Loucy (cell line): Measurements from ENCODE around the gene TMEM163.

Experiments used
- CTCF ChIP-seq: fragments of 200-600 bp; sonication (generic); conservative IDR thresholded peaks from 2 replicates; pipeline ENCODE4 v1.5.1; 2014; ENCODE audit warnings: mild to moderate bottlenecking, antibody characterized with exemption, low read length
- EZH2phosphoT487 ChIP-seq: fragments of 200-600 bp; IDR thresholded peaks from 2 replicates; pipeline ENCODE4 v1.6.1; 2018; ENCODE audit warnings: antibody characterized with exemption, mild to moderate bottlenecking, moderate library complexity, borderline replicate concordance

DNA sequence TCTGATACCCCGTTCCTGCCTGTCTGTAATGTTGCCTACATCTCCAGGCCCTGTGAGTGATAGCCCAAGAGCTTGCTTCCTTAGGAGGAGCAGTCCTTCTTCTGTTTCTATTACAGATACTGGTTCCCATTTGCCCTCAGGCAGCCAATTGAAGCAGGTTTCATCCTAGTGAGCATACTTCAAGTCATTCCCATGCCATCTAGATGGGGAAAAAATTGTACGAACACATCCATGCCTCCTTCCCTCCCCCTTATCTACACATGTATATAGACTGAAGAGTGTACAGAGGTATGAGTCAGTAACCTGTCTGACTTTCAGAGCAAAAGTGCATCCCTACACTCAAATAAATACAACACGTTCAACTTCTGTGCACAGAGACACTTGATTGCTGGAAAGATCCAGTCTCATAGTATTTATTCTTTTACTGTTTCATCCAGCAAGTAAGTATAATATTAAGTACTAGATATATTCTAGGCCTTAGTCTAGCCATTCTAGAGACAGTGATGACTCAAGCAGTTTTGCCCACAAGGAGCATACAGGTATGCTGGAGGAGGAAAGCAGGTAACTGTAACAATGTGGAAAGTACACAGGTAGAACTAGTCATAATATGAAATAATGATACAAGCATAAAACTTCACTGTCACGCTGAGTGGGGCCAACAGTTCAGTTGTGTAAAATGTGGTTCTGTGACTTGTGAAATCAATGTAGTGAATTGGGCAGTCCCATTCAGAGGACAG lies 311.5 kb downstream of the TMEM163 start:
- TF ChIP-seq CTCF (no peak), EZH2phosphoT487 (no peak)
